Brain microvascular endothelial cell (primary cell): ENCODE measurements around the gene PHF21B.

Experiments
- DNase-seq: peaks from one replicate; pipeline ENCODE4 v3.0.0-alpha.2; 2020
- H3K27ac ChIP-seq: fragments of 250-450 bp; sonication (Bioruptor Pico); 2 replicates; pipeline ENCODE4 v1.5.1; 2020; ENCODE audit warnings: mild to moderate bottlenecking, moderate library complexity
- H3K27me3 ChIP-seq: fragments of 250-450 bp; sonication (Bioruptor Pico); replicated peaks from 2 replicates; pipeline ENCODE4 v1.5.1; 2020; ENCODE audit warnings: mild to moderate bottlenecking
- H3K36me3 ChIP-seq: fragments of 250-450 bp; sonication (Bioruptor Pico); replicated peaks from 2 replicates; pipeline ENCODE4 v1.5.1; 2020; ENCODE audit warnings: mild to moderate bottlenecking
- H3K4me3 ChIP-seq: 2 replicates; pipeline ENCODE4 v1.5.1; 2011; ENCODE audit warnings: low read depth, mild to moderate bottlenecking, control low read depth, low read length, moderate library complexity
- in situ Hi-C: cut with HindIII; loops from 2 replicates; pipeline ENCODE4 v1.10.0; 2017; ENCODE audit warnings: low sequenced_read_pairs, low pct_ligation_motif_present
- TF ChIP-seq, protein P1 (sequence below): IDR thresholded peaks from 2 replicates; pipeline ENCODE4 v1.5.1; 2011; ENCODE audit warnings: low read depth, mild to moderate bottlenecking, moderate library complexity, low read length, control low read depth, inconsistent platforms; ENCODE audit errors: missing control alignments

PHF21B gene

DNA sequence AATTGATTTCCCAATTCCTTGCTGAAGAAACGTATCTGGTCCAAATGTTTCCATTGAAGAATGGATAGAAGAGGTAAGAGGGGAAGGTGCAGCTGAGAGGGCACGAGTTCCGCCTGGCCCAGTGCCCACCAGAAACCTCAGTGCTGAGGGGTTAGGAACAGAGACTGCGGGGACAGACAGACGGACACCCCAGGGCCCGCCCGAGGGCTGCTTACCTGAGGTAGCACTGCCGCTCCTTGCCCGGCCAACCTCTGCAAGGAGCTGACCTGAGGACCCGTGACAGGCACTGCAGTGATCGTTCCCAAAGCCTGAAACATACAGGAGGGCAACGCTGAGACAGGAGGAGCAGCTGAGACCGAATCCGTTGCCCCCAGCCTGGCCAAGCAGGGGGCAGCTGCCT, 89.6 kb downstream of the PHF21B start:
- no peaks in the 10 kb centered on the region for H3K27me3 ChIP-seq
- H3K4me3 ChIP-seq = no peak overlapping the region
- in situ Hi-C loops = no loop called here
- no peak for DNase-seq
- no peak overlapping the region for H3K27ac ChIP-seq
- H3K36me3 ChIP-seq = no peaks in the 10 kb centered on the region
- TF ChIP-seq, protein P1, sequence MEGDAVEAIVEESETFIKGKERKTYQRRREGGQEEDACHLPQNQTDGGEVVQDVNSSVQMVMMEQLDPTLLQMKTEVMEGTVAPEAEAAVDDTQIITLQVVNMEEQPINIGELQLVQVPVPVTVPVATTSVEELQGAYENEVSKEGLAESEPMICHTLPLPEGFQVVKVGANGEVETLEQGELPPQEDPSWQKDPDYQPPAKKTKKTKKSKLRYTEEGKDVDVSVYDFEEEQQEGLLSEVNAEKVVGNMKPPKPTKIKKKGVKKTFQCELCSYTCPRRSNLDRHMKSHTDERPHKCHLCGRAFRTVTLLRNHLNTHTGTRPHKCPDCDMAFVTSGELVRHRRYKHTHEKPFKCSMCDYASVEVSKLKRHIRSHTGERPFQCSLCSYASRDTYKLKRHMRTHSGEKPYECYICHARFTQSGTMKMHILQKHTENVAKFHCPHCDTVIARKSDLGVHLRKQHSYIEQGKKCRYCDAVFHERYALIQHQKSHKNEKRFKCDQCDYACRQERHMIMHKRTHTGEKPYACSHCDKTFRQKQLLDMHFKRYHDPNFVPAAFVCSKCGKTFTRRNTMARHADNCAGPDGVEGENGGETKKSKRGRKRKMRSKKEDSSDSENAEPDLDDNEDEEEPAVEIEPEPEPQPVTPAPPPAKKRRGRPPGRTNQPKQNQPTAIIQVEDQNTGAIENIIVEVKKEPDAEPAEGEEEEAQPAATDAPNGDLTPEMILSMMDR = no peak

- no peak for DNase-seq
- Histone ChIP-seq H3K4me3 (no peak overlapping the region), H3K27me3 (no peaks in the 10 kb centered on the region), H3K36me3 (no peaks in the 10 kb centered on the region), H3K27ac (no peak overlapping the region)
- TF ChIP-seq, protein P1 = no peak
- in situ Hi-C loops = no loop called here
These were observed 90.1 kb downstream of the PHF21B start for GRCh38 chr22:44919691-44920090.

DNA sequence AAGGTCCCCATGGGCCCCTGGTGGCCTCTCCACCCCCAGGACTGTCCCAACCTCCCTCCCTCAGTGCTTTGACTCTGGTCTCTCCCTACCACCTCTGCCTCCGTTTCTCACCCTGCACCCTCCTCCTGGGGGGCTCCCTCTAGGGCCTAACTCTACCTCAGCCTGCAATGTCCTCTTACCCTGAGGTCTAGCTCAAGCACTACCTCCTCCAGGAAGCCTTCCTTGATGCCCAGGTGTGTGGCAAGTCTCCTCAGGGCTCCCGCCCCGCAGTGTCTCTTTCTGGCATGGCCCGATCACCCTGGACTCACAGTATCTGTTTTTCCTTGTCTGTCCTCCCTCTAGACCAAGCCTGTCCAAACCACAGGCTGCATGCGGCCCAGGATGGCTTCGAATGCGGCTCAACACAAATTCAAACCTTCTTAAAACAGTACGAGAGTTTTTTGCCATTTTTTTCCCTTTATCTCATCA, 90.8 kb downstream of the PHF21B start:
- TF ChIP-seq, protein P1 = no peak
- H3K4me3 ChIP-seq = no peak overlapping the region
- H3K36me3 ChIP-seq = no peaks in the 10 kb centered on the region
- H3K27me3 ChIP-seq = no peaks in the 10 kb centered on the region
- H3K27ac ChIP-seq = no peak overlapping the region
- no peak for DNase-seq
- in situ Hi-C loops = no loop called here

DNA sequence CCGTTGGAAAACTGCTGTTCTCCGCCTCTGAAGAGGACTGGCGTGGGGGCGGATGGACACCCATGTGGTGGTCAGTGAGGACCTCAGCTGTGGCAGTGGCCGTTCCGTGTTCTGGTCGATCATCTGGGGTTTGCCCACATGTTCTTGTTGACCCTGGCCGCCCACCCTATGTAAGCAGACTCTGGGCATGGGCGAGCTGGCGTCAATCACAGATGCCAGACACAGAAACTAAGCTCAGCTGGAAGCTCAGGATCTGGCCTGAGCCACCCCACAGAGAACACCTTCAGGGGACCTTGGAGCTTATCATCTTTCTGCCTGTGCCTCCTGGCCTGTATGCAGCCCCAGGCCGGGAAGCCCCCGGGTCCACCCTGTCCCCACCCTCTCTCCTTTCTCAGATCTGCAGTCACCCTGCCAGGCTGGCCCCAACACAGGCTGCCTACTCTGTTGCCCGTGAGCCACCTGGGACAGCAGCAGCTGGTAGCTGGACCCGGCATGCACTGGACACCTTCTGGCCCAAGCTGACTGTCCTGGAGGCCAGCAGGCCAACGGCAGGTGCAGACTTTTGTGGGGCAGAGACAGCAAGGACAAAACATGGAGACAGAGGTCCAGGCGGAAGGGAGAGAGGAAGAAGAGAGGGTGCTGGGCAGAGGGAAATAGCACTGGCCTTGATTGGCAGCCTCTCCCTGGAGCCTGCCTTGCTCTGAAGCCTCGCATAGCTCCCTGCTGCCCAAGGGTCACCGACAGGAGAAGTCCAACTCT, 91.5 kb downstream of the PHF21B start:
- TF ChIP-seq, protein P1 = no peak
- DNase-seq = no peak

DNA sequence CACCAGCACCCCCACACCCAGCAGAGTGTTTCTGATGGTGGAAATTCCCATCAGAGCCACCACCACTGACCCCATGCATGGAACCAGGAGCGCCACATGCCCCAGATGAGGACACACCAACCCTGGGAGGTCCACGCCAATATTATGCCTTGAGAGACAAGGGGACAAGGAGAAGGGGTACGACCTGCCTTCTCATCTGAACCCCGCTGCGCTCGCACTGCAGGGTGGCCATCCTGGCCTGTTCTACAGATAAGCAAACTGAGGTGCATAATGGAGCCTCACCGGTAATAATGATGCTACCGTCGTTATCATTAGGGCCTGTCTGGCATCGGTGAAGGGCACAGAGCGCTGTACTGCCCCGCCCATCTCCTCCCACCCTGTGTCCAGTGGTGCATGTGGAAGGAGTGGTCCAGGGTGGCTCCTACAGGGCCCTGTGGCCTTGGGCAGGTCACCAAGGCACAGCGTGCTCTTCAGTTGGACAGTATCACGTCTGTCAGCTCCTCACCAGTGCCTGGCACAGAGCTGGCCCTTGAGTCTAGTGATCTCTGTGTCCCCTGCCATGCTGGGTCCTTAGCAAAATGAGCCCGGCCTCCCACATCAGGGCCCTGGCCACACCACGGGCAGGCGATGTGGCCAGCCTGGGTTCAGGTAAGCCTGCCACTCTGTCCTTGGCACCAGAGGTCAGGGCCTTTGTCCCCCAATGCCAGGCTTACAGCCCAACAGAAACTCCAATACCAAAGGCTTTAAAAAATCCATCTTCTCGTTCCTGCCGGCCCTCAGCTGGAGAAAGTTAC, 92.2 kb downstream of the PHF21B start:
- no peaks in the 10 kb centered on the region for H3K36me3 ChIP-seq
- H3K27ac ChIP-seq = no peak overlapping the region
- H3K4me3 ChIP-seq = no peak overlapping the region
- H3K27me3 ChIP-seq = no peaks in the 10 kb centered on the region
- in situ Hi-C loops = no loop called here
- no peak for DNase-seq
- TF ChIP-seq, protein P1 = no peak

More for the DNA sequence above, 91.5 kb downstream of the PHF21B start:
- Histone ChIP-seq H3K36me3 (no peaks in the 10 kb centered on the region), H3K27ac (no peak overlapping the region), H3K4me3 (no peak overlapping the region), H3K27me3 (no peaks in the 10 kb centered on the region)
- in situ Hi-C loops = no loop called here
